Naive thymus-derived CD4-positive, alpha-beta T cell (primary cell): ENCODE measurements around the gene HOXA6. TPM values are rescaled to one million over a fixed set of nuclear protein-coding genes. Genes with fewer than 3 reads are reported as not detected.

Source experiments
- ATAC-seq: fragments of 150-1000 bp; cut with Tn5 transposase; 2 replicates; pipeline ENCODE4 v1.10.0; 2021; ENCODE audit warnings: mild to moderate bottlenecking, moderate library complexity
- CTCF ChIA-PET: fragments of 350-600 bp; sonication (Branson Sonifier 250); formaldehyde crosslinking; loops from one replicate; lab custom pipeline; 2021; ENCODE audit warnings: antibody characterized with exemption; lab: Charles Lee
- POLR2A ChIA-PET: fragments of 350-600 bp; sonication (Branson Sonifier 250); formaldehyde crosslinking; loops from one replicate; lab custom pipeline; 2021; ENCODE audit warnings: antibody characterized with exemption, inconsistent platforms; lab: Charles Lee
- DNase-seq, 9 donors: peaks; one replicate each; pipeline versions ENCODE4 v3.0.0 to v3.0.0-alpha.2; 2020 to 2022; ENCODE audit warnings: mixed read lengths in 1 of 9
- H3K27ac ChIP-seq: one replicate; pipeline ENCODE4 v1.7.0; 2013; ENCODE audit warnings: mild to moderate bottlenecking, low read depth, low read length, moderate library complexity
- H3K27me3 ChIP-seq, 2 donors: one replicate each; pipeline ENCODE4 v1.7.0; 2013; ENCODE audit warnings: low read length in 2 of 2, mild to moderate bottlenecking in 2 of 2, moderate library complexity in 2 of 2; ENCODE audit not compliant: control insufficient read depth in 2 of 2, insufficient read depth in 2 of 2
- H3K36me3 ChIP-seq, 3 experiments: 1 replicate in 2 of 3; 2 replicates in 1 of 3; pipeline ENCODE4 v1.7.0; 2013; ENCODE audit warnings: low read length in 3 of 3, mild to moderate bottlenecking in 3 of 3, moderate library complexity in 1 of 3; ENCODE audit not compliant: insufficient read depth in 3 of 3, control insufficient read depth in 2 of 3
- H3K4me1 ChIP-seq, 2 donors: one replicate each; pipeline ENCODE4 v1.7.0; 2013; ENCODE audit warnings: low read length in 2 of 2, mild to moderate bottlenecking in 2 of 2, moderate library complexity in 1 of 2; ENCODE audit not compliant: control insufficient read depth in 2 of 2, insufficient read depth in 2 of 2
- H3K4me3 ChIP-seq: 2 replicates; pipeline ENCODE4 v1.7.0; 2013; ENCODE audit warnings: mild to moderate bottlenecking, low read length
- H3K9me3 ChIP-seq, 3 experiments: 1 replicate in 2 of 3; 2 replicates in 1 of 3; pipeline ENCODE4 v1.7.0; 2013; ENCODE audit warnings: low read length in 3 of 3; ENCODE audit not compliant: control insufficient read depth in 2 of 3
- H3K27ac Mint-ChIP-seq, 9 donors: one replicate each; pipeline ENCODE4 v1.8.0; 2020 to 2022; ENCODE audit warnings: mixed read lengths in 9 of 9, mild to moderate bottlenecking in 8 of 9, moderate library complexity in 5 of 9, inconsistent platforms in 2 of 9
- H3K27me3 Mint-ChIP-seq, 5 donors: one replicate each; pipeline ENCODE4 v1.8.0; 2021 to 2022; ENCODE audit warnings: mixed read lengths in 5 of 5, mild to moderate bottlenecking in 1 of 5
- H3K36me3 Mint-ChIP-seq, 5 donors: one replicate each; pipeline ENCODE4 v1.8.0; 2020 to 2022; ENCODE audit warnings: mixed read lengths in 5 of 5, mild to moderate bottlenecking in 3 of 5, inconsistent platforms in 1 of 5
- H3K4me1 Mint-ChIP-seq, 7 donors: one replicate each; pipeline ENCODE4 v1.8.0; 2020 to 2022; ENCODE audit warnings: mixed read lengths in 7 of 7, mild to moderate bottlenecking in 3 of 7, inconsistent platforms in 1 of 7
- H3K4me3 Mint-ChIP-seq, 10 donors: one replicate each; pipeline ENCODE4 v1.8.0; 2020 to 2022; ENCODE audit warnings: mild to moderate bottlenecking in 10 of 10, mixed read lengths in 10 of 10, moderate library complexity in 6 of 10, inconsistent platforms in 2 of 10
- H3K9me3 Mint-ChIP-seq, 11 donors: one replicate each; pipeline ENCODE4 v1.8.0; 2020 to 2022; ENCODE audit warnings: mixed read lengths in 11 of 11, mild to moderate bottlenecking in 4 of 11, inconsistent platforms in 1 of 11, moderate library complexity in 1 of 11
- intact Hi-C, 2 donors: fragments of 100-400 bp; cut with micrococcal nuclease; formaldehyde crosslinking; loops; one replicate each; pipeline ENCODE4 v1.15.1; 2023
- polyA plus RNA-seq, 2 donors: library from polyadenylated mRNA; unstranded; fragments of 300-500 nt; fragmentation: Illumina TruSeq; gene quantifications; one replicate each; pipeline ENCODE4 v1.2.3, GENCODE V29; 2021
- total RNA-seq, 6 experiments: library from RNA in 5 of 6; stranded (reverse) in 5 of 6; gene quantifications; 1 replicate in 5 of 6; 2 replicates in 1 of 6; pipeline ENCODE4 v1.2.3 and lab custom pipeline; 2021 to 2026

The HOXA6 gene
- total and polyA plus RNA-seq, 7 experiments from 2014 or later = 0.32 to 0.49 TPM; not detected in 5

DNA sequence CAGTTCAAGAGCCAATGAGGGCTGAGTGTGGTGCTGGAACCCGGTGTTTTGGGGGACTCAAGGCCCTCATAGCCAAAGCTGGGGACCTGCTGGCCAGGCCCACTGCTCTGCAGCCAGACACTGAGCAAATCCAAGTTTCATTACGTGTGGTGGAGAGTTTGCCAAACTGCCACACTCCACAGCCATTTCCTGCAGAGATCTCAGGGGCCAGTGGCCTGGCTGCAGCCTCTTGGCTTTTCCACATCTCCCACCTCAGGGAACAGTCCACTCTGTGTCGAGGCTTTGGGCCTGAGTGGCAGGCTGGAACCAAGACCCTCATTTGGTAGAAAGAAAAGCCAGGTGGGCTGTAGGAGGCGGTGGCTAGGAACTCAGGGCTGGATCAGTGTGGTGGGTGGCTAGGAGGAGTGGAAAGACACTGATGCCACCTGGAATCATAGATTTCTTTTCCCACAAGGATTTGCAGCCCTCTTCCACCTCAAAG is 34.3 kb upstream of the HOXA6 start:
- POLR2A ChIA-PET = no interaction called here
- Mint-ChIP-seq H3K27ac (no peak overlapping the region), H3K9me3 (peaks cover 0 to 10% (median 0%) of the 10 kb centered on the region in 11 donors), H3K4me3 (no peak overlapping the region), H3K27me3 (peaks cover 76 to 86% (median 79%) of the 10 kb centered on the region in 5 donors), H3K36me3 (no peaks in the 10 kb centered on the region), H3K4me1 (peaks cover 17 to 36% (median 29%) of the 10 kb centered on the region in 7 donors)
- Histone ChIP-seq H3K36me3 (no peaks in the 10 kb centered on the region), H3K4me3 (no peak overlapping the region), H3K27me3 (peaks cover 35 to 72% of the 10 kb centered on the region in 2 donors), H3K4me1 (peaks cover 21 to 30% of the 10 kb centered on the region in 2 donors), H3K9me3 (no peaks in the 10 kb centered on the region), H3K27ac (no peak overlapping the region)
- intact Hi-C loops = no loop called here
- ATAC-seq = no peak
- CTCF ChIA-PET = interaction anchor here (1.6 kb wide), 1 partner anchor 8 kb away, joined by 4 read pairs; no protein-coding TSS in a partner anchor
- peak in 1 of 9 donors; percentile 4 for DNase-seq

- Histone ChIP-seq H3K27me3 (peaks cover 27 to 61% of the 10 kb centered on the region in 2 donors), H3K9me3 (no peaks in the 10 kb centered on the region), H3K4me1 (peaks cover 10 to 28% of the 10 kb centered on the region in 2 donors), H3K36me3 (no peaks in the 10 kb centered on the region), H3K27ac (no peak overlapping the region), H3K4me3 (no peak overlapping the region)
- ATAC-seq = no peak
- peak in 1 of 9 donors; percentile 2 for DNase-seq
- H3K4me1 Mint-ChIP-seq = peaks cover 8 to 26% (median 22%) of the 10 kb centered on the region in 7 donors
- POLR2A ChIA-PET = no interaction called here
- H3K9me3 Mint-ChIP-seq = peaks cover 0 to 6% (median 0%) of the 10 kb centered on the region in 11 donors
- H3K27ac Mint-ChIP-seq = no peak overlapping the region
- H3K36me3 Mint-ChIP-seq = no peaks in the 10 kb centered on the region
- H3K4me3 Mint-ChIP-seq = peak overlapping the region in 4 of 10 donors; percentile 14 to 44 (median 22)
- H3K27me3 Mint-ChIP-seq = peaks cover 70 to 83% (median 79%) of the 10 kb centered on the region in 5 donors
- intact Hi-C loops = no loop called here
- CTCF ChIA-PET = interaction anchor here (0.5 to 1.8 kb wide), 3 partner anchors 9 to 791 kb away, joined by 3 to 8 read pairs (median 4); no protein-coding TSS in a partner anchor
Observed at GRCh38 chr7:27180431-27181420, 33.2 kb upstream of the HOXA6 start.

GRCh38 chr7:27179503-27180430 is 32.2 kb upstream of the HOXA6 start:
- peak overlapping the region in 2 of 9 donors; percentile 14 to 34 for H3K27ac Mint-ChIP-seq

GRCh38 chr7:27179030-27179429 is 31.5 kb upstream of the HOXA6 start:
- peaks cover 29 to 59% of the 10 kb centered on the region in 2 donors for H3K27me3 ChIP-seq
- H3K9me3 ChIP-seq = no peaks in the 10 kb centered on the region
- H3K27ac Mint-ChIP-seq = peak overlapping the region in 2 of 9 donors; percentile 16 to 34
- ChIA-PET CTCF (interaction anchor here (0.6 to 1.8 kb wide), 8 partner anchors 11 to 1327 kb away, joined by 3 to 8 read pairs (median 3); no protein-coding TSS in a partner anchor), POLR2A (interaction anchor here (0.7 to 1.4 kb wide), 2 partner anchors 13 to 18 kb away, joined by 3 to 4 read pairs; no protein-coding TSS in a partner anchor)
- H3K9me3 Mint-ChIP-seq = peaks cover 0 to 1% (median 0%) of the 10 kb centered on the region in 11 donors
- peaks cover 6 to 17% (median 12%) of the 10 kb centered on the region in 7 donors for H3K4me1 Mint-ChIP-seq
- peaks cover 71 to 82% (median 76%) of the 10 kb centered on the region in 5 donors for H3K27me3 Mint-ChIP-seq
- no peak overlapping the region for H3K4me3 ChIP-seq
- peak overlapping the region in 4 of 10 donors; percentile 3 to 27 (median 12) for H3K4me3 Mint-ChIP-seq
- intact Hi-C loops = no loop called here
- H3K4me1 ChIP-seq = peaks cover 12% of the 10 kb centered on the region in 2 donors
- no peak for DNase-seq
- ATAC-seq = no peak
- no peaks in the 10 kb centered on the region for H3K36me3 Mint-ChIP-seq
- H3K27ac ChIP-seq = no peak overlapping the region
- H3K36me3 ChIP-seq = no peaks in the 10 kb centered on the region

More at GRCh38 chr7:27179503-27180430, 32.2 kb upstream of the HOXA6 start:
- no peaks in the 10 kb centered on the region for H3K36me3 Mint-ChIP-seq
- intact Hi-C loops = no loop called here
- ATAC-seq = peak; percentile 86
- H3K27me3 ChIP-seq = peaks cover 27 to 58% of the 10 kb centered on the region in 2 donors
- H3K4me3 Mint-ChIP-seq = peak overlapping the region in 9 of 10 donors; percentile 14 to 64 (median 49)
- ChIA-PET POLR2A (interaction anchor here (1.4 kb wide), 1 partner anchor 19 kb away, joined by 4 read pairs; no protein-coding TSS in a partner anchor), CTCF (interaction anchor here (0.5 to 1.8 kb wide), 8 partner anchors 10 to 792 kb away, joined by 3 to 8 read pairs (median 4); no protein-coding TSS in a partner anchor)
- no peak overlapping the region for H3K27ac ChIP-seq
- DNase-seq = peak in 5 of 9 donors; percentile 48 to 73 (median 64)
- H3K9me3 Mint-ChIP-seq = peaks cover 0 to 2% (median 0%) of the 10 kb centered on the region in 11 donors
- no peaks in the 10 kb centered on the region for H3K36me3 ChIP-seq
- H3K4me3 ChIP-seq = no peak overlapping the region
- H3K9me3 ChIP-seq = no peaks in the 10 kb centered on the region
- H3K27me3 Mint-ChIP-seq = peaks cover 70 to 82% (median 79%) of the 10 kb centered on the region in 5 donors
- H3K4me1 Mint-ChIP-seq = peaks cover 6 to 19% (median 13%) of the 10 kb centered on the region in 7 donors
- H3K4me1 ChIP-seq = peaks cover 7 to 18% of the 10 kb centered on the region in 2 donors

GRCh38 chr7:27178366-27178765 is 30.8 kb upstream of the HOXA6 start:
- ATAC-seq (no peak), DNase-seq (no peak)
- peaks cover 5 to 7% of the 10 kb centered on the region in 2 donors for H3K4me1 ChIP-seq
- H3K4me1 Mint-ChIP-seq = peaks cover 6 to 13% (median 9%) of the 10 kb centered on the region in 7 donors
- peaks cover 0 to 1% (median 0%) of the 10 kb centered on the region in 11 donors for H3K9me3 Mint-ChIP-seq
- no peaks in the 10 kb centered on the region for H3K36me3 Mint-ChIP-seq
- no peaks in the 10 kb centered on the region for H3K36me3 ChIP-seq
- peaks cover 67 to 75% (median 70%) of the 10 kb centered on the region in 5 donors for H3K27me3 Mint-ChIP-seq
- H3K27ac ChIP-seq = no peak overlapping the region
- ChIA-PET CTCF (interaction anchor here (0.6 to 2.7 kb wide), 7 partner anchors 8 to 1120 kb away, joined by 3 to 8 read pairs (median 4); no protein-coding TSS in a partner anchor), POLR2A (interaction anchor here (0.7 to 1.4 kb wide), 2 partner anchors 12 to 17 kb away, joined by 3 to 4 read pairs; no protein-coding TSS in a partner anchor)
- no peak overlapping the region for H3K27ac Mint-ChIP-seq
- H3K9me3 ChIP-seq = no peaks in the 10 kb centered on the region
- H3K27me3 ChIP-seq = peaks cover 26 to 53% of the 10 kb centered on the region in 2 donors
- intact Hi-C loops = no loop called here
- no peak overlapping the region for H3K4me3 Mint-ChIP-seq
- H3K4me3 ChIP-seq = no peak overlapping the region
